ENCODE measurements around the gene PDE6A. TPM values are rescaled to one million over a fixed set of nuclear protein-coding genes. Genes with fewer than 3 reads are reported as not detected.

Gene PDE6A
- total RNA-seq, 4 donors from 2014 or later, result 0.22 TPM; not detected in 3

DNA sequence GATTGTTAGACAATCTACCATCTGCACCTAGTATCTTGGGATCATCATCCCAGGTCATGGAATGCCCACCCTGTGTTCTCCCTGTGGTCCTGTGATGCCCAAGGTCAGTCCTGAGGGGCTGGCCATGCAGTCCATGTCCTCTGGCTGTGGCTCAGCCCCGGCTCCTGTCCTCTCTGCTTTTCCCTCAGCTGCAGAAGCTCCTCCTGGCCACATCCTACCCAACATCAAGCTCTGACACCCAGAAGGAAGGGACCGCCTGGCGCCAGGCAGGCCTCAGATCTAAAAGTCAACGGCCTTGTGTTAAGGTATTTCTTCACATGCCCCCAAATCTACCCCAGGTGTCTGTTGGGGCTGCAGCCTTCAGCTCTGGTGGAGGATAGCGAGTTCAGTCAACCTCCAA lies 114.0 kb downstream of the PDE6A start:
- no peaks in the 10 kb centered on the region for H3K4me1 ChIP-seq
- H3K36me3 ChIP-seq, result peaks cover 0 to 15% (median 0%) of the 10 kb centered on the region in 3 donors
- no peak overlapping the region for H3K27ac ChIP-seq
- no peak for DNase-seq (ENCODE audit: low spot score in 2 of 2)
- no peak overlapping the region for H3K4me3 ChIP-seq
- no peaks in the 10 kb centered on the region for H3K27me3 ChIP-seq
- no peaks in the 10 kb centered on the region for H3K9me3 ChIP-seq
- TF ChIP-seq POLR2A (IDR thresholded peaks at IDR 0.05) (no peak), EP300 (IDR thresholded peaks at IDR 0.05) (no peak)
- TF ChIP-seq, protein P1, sequence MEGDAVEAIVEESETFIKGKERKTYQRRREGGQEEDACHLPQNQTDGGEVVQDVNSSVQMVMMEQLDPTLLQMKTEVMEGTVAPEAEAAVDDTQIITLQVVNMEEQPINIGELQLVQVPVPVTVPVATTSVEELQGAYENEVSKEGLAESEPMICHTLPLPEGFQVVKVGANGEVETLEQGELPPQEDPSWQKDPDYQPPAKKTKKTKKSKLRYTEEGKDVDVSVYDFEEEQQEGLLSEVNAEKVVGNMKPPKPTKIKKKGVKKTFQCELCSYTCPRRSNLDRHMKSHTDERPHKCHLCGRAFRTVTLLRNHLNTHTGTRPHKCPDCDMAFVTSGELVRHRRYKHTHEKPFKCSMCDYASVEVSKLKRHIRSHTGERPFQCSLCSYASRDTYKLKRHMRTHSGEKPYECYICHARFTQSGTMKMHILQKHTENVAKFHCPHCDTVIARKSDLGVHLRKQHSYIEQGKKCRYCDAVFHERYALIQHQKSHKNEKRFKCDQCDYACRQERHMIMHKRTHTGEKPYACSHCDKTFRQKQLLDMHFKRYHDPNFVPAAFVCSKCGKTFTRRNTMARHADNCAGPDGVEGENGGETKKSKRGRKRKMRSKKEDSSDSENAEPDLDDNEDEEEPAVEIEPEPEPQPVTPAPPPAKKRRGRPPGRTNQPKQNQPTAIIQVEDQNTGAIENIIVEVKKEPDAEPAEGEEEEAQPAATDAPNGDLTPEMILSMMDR (IDR thresholded peaks at IDR 0.05), result no peak
- WGBS, 2 donors, result 86 to 95% methylated on average over 5 of the region's 5 CpGs

DNA sequence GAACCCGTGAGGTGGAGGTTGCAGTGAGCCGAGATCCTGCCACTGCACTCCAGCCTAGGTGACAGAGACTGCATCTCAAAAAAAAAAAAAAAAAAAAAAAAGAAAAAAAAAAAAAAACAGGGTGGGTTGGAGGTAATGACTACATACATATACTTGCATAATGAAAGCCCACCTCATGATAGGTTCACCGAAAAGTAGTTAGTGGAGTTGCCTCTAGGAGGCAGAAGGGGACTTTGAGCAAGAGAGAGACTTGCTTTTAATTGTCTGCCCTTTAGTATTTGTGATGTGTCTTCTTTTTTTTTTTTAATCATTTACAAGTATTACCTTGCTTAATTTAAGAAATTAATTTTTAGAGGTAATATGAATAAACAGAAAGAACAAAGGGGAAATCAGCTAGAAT lies 114.6 kb downstream of the PDE6A start:
- peaks cover 0 to 15% (median 0%) of the 10 kb centered on the region in 3 donors for H3K36me3 ChIP-seq
- 63 to 78% methylated on average over 3 of the region's 3 CpGs for WGBS, 2 donors
- H3K4me3 ChIP-seq, result no peak overlapping the region
- H3K27ac ChIP-seq, result no peak overlapping the region
- no peak for DNase-seq (ENCODE audit: low spot score in 2 of 2)
- H3K27me3 ChIP-seq, result no peaks in the 10 kb centered on the region
- peaks cover 0 to 3% (median 0%) of the 10 kb centered on the region in 4 donors for H3K4me1 ChIP-seq
- H3K9me3 ChIP-seq, result no peaks in the 10 kb centered on the region
- TF ChIP-seq POLR2A (IDR thresholded peaks at IDR 0.05) (no peak), EP300 (IDR thresholded peaks at IDR 0.05) (no peak)
- TF ChIP-seq, protein P1 (IDR thresholded peaks at IDR 0.05), result no peak

DNA sequence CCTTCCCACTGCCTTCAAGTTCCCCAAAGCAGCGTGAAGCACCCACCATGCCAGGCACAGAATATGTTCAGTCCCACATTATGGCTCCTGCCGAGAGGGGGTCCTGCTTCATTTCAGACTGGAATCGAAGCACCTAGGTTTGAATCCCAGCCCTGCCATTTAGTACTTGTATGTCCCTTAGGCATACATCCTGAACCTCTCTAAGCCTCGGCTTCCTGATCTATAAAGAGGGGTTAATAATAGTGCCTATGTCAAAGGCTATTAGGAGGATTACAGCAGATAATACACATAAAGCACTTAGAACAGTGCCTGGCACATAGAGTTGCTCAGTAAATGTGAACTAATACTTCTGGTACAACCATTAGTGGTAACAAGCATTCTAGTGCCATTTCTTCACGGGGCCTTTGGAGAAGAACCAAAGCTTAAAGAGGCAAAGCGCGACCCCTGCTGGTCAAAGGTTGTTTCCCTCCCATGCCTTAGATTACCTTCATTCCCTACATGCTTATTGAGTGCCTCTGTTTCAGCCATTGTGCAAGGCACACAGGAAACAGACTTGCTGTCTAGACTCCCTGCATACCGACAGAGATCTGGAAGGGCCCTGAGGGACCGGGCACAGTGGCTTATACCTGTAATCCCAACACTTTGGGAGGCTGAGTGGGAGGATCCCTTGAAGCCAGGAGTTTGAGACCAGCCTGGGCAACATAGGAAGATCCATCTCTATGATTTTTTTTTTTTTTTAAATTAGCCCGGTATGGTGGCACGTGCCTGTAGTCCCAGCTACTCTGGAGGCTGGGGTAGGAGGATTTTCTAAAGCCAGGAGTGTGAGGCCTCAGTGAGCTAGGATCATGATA lies 116.2 kb downstream of the PDE6A start:
- TF ChIP-seq EP300 (IDR thresholded peaks at IDR 0.05), result peak in 1 of 2 donors; percentile 20
- TF ChIP-seq, protein P1 (IDR thresholded peaks at IDR 0.05), result peak; percentile 72 to 86 (median 85)
- TF ChIP-seq POLR2A (IDR thresholded peaks at IDR 0.05), result no peak
- H3K27me3 ChIP-seq, result no peaks in the 10 kb centered on the region
- WGBS, 2 donors, result 39 to 42% methylated on average over 11 of the region's 11 CpGs
- H3K9me3 ChIP-seq, result no peaks in the 10 kb centered on the region
- DNase-seq (ENCODE audit: low spot score in 2 of 2), result peak; percentile 81 to 94
- peaks cover 0 to 11% (median 2%) of the 10 kb centered on the region in 4 donors for H3K4me1 ChIP-seq
- no peak overlapping the region for H3K27ac ChIP-seq
- no peak overlapping the region for H3K4me3 ChIP-seq
- peaks cover 0 to 13% (median 0%) of the 10 kb centered on the region in 3 donors for H3K36me3 ChIP-seq

DNA sequence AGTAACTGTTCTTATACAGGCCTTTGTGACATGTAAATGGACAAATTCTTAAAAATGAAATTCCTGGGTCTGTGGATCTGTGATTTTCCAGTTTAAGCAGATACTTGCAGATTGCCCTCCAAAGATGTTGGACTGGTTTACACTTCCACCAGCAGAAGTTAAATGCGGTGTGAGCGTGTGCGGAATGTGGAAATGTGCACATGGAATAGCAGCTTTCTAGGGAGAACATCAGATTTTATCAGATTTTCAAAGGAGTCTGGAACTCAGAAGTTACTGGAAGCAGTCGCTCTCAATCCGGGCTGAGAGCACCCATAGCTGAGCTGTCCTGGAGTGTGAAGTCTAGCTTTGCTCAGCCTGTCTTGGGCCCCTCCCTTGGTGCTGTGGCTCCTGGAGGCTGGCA lies 117.0 kb downstream of the PDE6A start:
- DNase-seq (ENCODE audit: low spot score in 2 of 2), result no peak
- Histone ChIP-seq H3K9me3 (no peaks in the 10 kb centered on the region), H3K4me1 (peaks cover 0 to 11% (median 2%) of the 10 kb centered on the region in 4 donors), H3K4me3 (no peak overlapping the region), H3K27me3 (no peaks in the 10 kb centered on the region), H3K36me3 (peaks cover 0 to 4% (median 0%) of the 10 kb centered on the region in 3 donors), H3K27ac (no peak overlapping the region)
- TF ChIP-seq EP300 (IDR thresholded peaks at IDR 0.05) (no peak), POLR2A (IDR thresholded peaks at IDR 0.05) (no peak)
- 88 to 90% methylated on average over 5 of the region's 5 CpGs for WGBS, 2 donors

DNA sequence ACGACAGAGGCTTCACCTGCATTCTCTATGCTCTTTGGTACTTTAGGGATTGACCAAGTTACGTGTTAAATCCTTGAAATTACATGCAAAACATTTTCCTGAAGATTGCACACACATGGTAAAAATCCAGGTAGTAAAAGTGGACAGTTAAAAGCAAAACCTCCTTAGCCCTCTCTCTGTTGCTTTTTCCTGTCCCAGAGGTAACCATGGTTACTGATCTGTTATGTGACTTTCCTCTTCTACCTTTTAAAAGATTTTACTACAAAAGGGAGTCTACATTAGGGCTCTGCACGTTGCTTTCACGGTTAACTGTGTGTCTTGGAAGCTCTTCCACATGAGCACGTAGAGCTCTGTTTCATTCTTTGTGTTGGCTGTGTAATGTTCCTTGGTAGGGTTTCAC lies 117.5 kb downstream of the PDE6A start:
- 79 to 82% methylated on average over 5 of the region's 5 CpGs for WGBS, 2 donors
- TF ChIP-seq EP300 (IDR thresholded peaks at IDR 0.05) (no peak), POLR2A (IDR thresholded peaks at IDR 0.05) (no peak)
- TF ChIP-seq, protein P1 (IDR thresholded peaks at IDR 0.05), result no peak
- Histone ChIP-seq H3K36me3 (no peaks in the 10 kb centered on the region), H3K4me3 (no peak overlapping the region), H3K4me1 (peaks cover 0 to 11% (median 2%) of the 10 kb centered on the region in 4 donors), H3K27ac (no peak overlapping the region), H3K9me3 (no peaks in the 10 kb centered on the region), H3K27me3 (no peaks in the 10 kb centered on the region)
- no peak for DNase-seq (ENCODE audit: low spot score in 2 of 2)

Measured in tibial nerve (tissue), 4 donors.